Stimulated activated CD4-positive, alpha-beta T cell treated with anti-CD3 and anti-CD28 coated beads, Interleukin-1b, Interleukin-23, amount 100 ng/mL, for 24 hours (primary cell): Measurements from ENCODE around the gene MATN1.

Experiments
- DNase-seq, 4 experiments: peaks; one replicate each; pipeline ENCODE4 v3.0.0-alpha.2; 2020; ENCODE audit warnings: low read depth in 4 of 4, low spot score in 1 of 4

Gene MATN1

GRCh38 chr1:30718636-30719405 lies 4.6 kb downstream of the MATN1 start:
- peak; percentile 69 to 88 (median 74) for DNase-seq

GRCh38 chr1:30718091-30718635 lies 5.2 kb downstream of the MATN1 start:
- peak; percentile 99 to 100 (median 100) for DNase-seq

GRCh38 chr1:30716646-30717045 lies 6.7 kb downstream of the MATN1 start:
- no peak for DNase-seq

- no peak for DNase-seq
Measured at GRCh38 chr1:30715886-30716285, 7.5 kb downstream of the MATN1 start.

- DNase-seq = peak in 1 of 4 experiments; percentile 15
Measured at GRCh38 chr1:30715216-30715615, 8.2 kb downstream of the MATN1 start.

- no peak for DNase-seq
Measured at GRCh38 chr1:30714536-30715090, 8.8 kb downstream of the MATN1 start.

- DNase-seq = no peak
Measured at GRCh38 chr1:30714025-30714424, 9.4 kb downstream of the MATN1 start.

GRCh38 chr1:30713311-30713710 lies 10.1 kb downstream of the MATN1 start:
- DNase-seq = no peak

- no peak for DNase-seq
Measured at GRCh38 chr1:30712583-30712982, 10.8 kb downstream of the MATN1 start.

GRCh38 chr1:30710407-30710806 lies 13.0 kb downstream of the MATN1 start:
- no peak for DNase-seq

- no peak for DNase-seq
Measured at GRCh38 chr1:30708361-30708728, 15.0 kb downstream of the MATN1 start.

- peak; percentile 32 to 53 (median 48) for DNase-seq
Measured at GRCh38 chr1:30707412-30708360, 15.7 kb downstream of the MATN1 start.

GRCh38 chr1:30706528-30706927 lies 16.9 kb downstream of the MATN1 start:
- DNase-seq = no peak

- no peak for DNase-seq
Measured at GRCh38 chr1:30705698-30706097, 17.7 kb downstream of the MATN1 start.

GRCh38 chr1:30704765-30705509 lies 18.4 kb downstream of the MATN1 start:
- DNase-seq = no peak

GRCh38 chr1:30704271-30704670 lies 19.1 kb downstream of the MATN1 start:
- DNase-seq = no peak

- no peak for DNase-seq
Measured at GRCh38 chr1:30702823-30703222, 20.6 kb downstream of the MATN1 start.

- DNase-seq = no peak
Measured at GRCh38 chr1:30701258-30701633, 22.1 kb downstream of the MATN1 start.

- DNase-seq = no peak
Measured at GRCh38 chr1:30700528-30701257, 22.7 kb downstream of the MATN1 start.

- DNase-seq = no peak
Measured at GRCh38 chr1:30699762-30700161, 23.6 kb downstream of the MATN1 start.
